Fibroblast of the aortic adventitia (primary cell): ENCODE results near the gene RAB25. TPM values are rescaled to one million over a fixed set of nuclear protein-coding genes. Genes with fewer than 3 reads are reported as not detected.
"Not testable (repeated sequence)": the region's sequence is repeated elsewhere in the genome, so short reads cannot be mapped to it uniquely, and the experiment has no call there.

Source experiments
- DNase-seq: peaks from one replicate; pipeline ENCODE4 v3.0.0-alpha.2; 2010; ENCODE audit warnings: low read depth
- H3K4me3 ChIP-seq: 2 replicates; pipeline ENCODE4 v1.5.1; 2011; ENCODE audit warnings: low read depth, mild to moderate bottlenecking, control low read depth, low read length, moderate library complexity
- CTCF ChIP-seq: IDR thresholded peaks from 2 replicates; pipeline ENCODE4 v1.5.1; 2011; ENCODE audit warnings: mild to moderate bottlenecking, low read length, control low read depth, inconsistent platforms; ENCODE audit not compliant: insufficient read depth
- total RNA-seq: library from RNA; depleted of rRNA; stranded (reverse); fragments of >200 nt; gene quantifications from 2 replicates; pipeline ENCODE4 v1.2.3, GENCODE V29; 2012; ENCODE audit warnings: low replicate concordance

The RAB25 gene
- total RNA-seq, 1 donor, result not detected

GRCh38 chr1:156065212-156065611, 4.3 kb downstream of the RAB25 start:
- no peak overlapping the region for H3K4me3 ChIP-seq
- TF ChIP-seq CTCF, result no peak
- DNase-seq, result no peak

- TF ChIP-seq CTCF, result no peak
- DNase-seq, result no peak
- H3K4me3 ChIP-seq, result no peak overlapping the region
Measured at GRCh38 chr1:156065871-156066270, 4.9 kb downstream of the RAB25 start.

- DNase-seq, result no peak
- TF ChIP-seq CTCF, result no peak
- H3K4me3 ChIP-seq, result no peak overlapping the region
Measured at GRCh38 chr1:156067262-156067661, 6.3 kb downstream of the RAB25 start.

GRCh38 chr1:156069490-156070455, 8.8 kb downstream of the RAB25 start:
- DNase-seq, result no peak
- no peak for TF ChIP-seq CTCF
- H3K4me3 ChIP-seq, result no peak overlapping the region

GRCh38 chr1:156070548-156070947, 9.6 kb downstream of the RAB25 start:
- no peak for DNase-seq
- H3K4me3 ChIP-seq, result no peak overlapping the region
- no peak for TF ChIP-seq CTCF

GRCh38 chr1:156071332-156071816, 10.4 kb downstream of the RAB25 start:
- DNase-seq, result not testable (repeated sequence)

GRCh38 chr1:156072251-156072650, 11.3 kb downstream of the RAB25 start:
- no peak for DNase-seq
- TF ChIP-seq CTCF, result no peak
- H3K4me3 ChIP-seq, result no peak overlapping the region

More at GRCh38 chr1:156071332-156071816, 10.4 kb downstream of the RAB25 start:
- H3K4me3 ChIP-seq, result not testable (repeated sequence)
